HG03139 (cell line): ENCODE results near the gene LHFPL6.

Experiments used
- ATAC-seq: cut with Tn5 transposase; IDR thresholded peaks from one replicate; pipeline ENCODE4 v1.9.1; 2021; ENCODE audit not compliant: unreplicated experiment

Gene LHFPL6

GRCh38 chr13:39521701-39522100 lies 81.3 kb downstream of the LHFPL6 start:
- ATAC-seq = no peak

- ATAC-seq = no peak
Observed at GRCh38 chr13:39516096-39516495, 86.9 kb downstream of the LHFPL6 start.

GRCh38 chr13:39515224-39515714 lies 87.7 kb downstream of the LHFPL6 start:
- no peak for ATAC-seq

DNA sequence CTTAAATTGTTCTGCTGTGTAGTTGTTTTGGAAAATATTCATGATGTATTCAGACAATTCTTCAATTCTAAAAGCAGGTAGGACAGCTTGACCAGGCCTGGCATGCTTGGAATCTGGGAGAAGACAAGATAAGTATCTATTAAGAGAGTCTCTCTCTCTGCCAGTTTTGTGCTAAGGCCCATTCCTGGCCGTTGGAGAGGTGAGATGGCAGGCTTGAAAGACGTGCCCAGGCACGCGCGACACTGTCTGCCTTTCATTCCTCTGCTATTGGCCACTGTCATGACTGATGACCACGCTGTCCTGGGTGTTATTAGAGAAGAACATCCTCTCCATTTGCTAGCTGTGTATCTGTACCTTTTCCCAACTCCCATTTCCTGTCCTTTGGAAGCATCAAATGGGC lies 90.3 kb downstream of the LHFPL6 start:
- ATAC-seq = no peak

GRCh38 chr13:39510316-39510695 lies 92.7 kb downstream of the LHFPL6 start:
- no peak for ATAC-seq

GRCh38 chr13:39509616-39510315 lies 93.2 kb downstream of the LHFPL6 start:
- ATAC-seq = no peak

GRCh38 chr13:39506559-39507390 lies 96.2 kb downstream of the LHFPL6 start:
- no peak for ATAC-seq

GRCh38 chr13:39505151-39505550 lies 97.8 kb downstream of the LHFPL6 start:
- ATAC-seq = no peak

- ATAC-seq = no peak
Observed at GRCh38 chr13:39503048-39503447, 99.9 kb downstream of the LHFPL6 start.

- no peak for ATAC-seq
Observed at GRCh38 chr13:39501702-39502324, 101.2 kb downstream of the LHFPL6 start.

- ATAC-seq = no peak
Observed at GRCh38 chr13:39499604-39500003, 103.4 kb downstream of the LHFPL6 start.

- no peak for ATAC-seq
Observed at GRCh38 chr13:39498471-39499114, 104.4 kb downstream of the LHFPL6 start.

- no peak for ATAC-seq
Observed at GRCh38 chr13:39496506-39496905, 106.5 kb downstream of the LHFPL6 start.

- no peak for ATAC-seq
Observed at GRCh38 chr13:39494633-39495032, 108.4 kb downstream of the LHFPL6 start.

DNA sequence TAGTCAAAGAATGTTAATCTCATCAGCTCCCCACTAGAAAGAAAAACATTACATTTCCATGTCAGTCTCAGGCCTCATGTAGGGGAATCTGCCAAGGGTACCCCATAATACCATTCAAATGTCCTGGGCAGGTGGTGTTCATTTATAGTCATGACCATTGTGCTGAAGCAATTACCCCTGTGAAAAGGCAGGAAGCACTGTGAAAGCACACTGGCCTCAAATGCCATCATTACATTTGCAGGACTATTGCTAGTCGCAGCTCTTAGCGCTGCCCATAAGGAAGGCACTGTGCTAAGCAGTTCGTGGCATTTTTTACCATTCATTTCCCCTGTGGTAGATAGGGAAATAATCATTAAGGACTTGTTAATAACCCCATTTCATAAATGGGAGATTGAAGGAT lies 109.0 kb downstream of the LHFPL6 start:
- no peak for ATAC-seq

GRCh38 chr13:39490136-39490535 lies 112.9 kb downstream of the LHFPL6 start:
- no peak for ATAC-seq

GRCh38 chr13:39486758-39487157 lies 116.2 kb downstream of the LHFPL6 start:
- no peak for ATAC-seq

DNA sequence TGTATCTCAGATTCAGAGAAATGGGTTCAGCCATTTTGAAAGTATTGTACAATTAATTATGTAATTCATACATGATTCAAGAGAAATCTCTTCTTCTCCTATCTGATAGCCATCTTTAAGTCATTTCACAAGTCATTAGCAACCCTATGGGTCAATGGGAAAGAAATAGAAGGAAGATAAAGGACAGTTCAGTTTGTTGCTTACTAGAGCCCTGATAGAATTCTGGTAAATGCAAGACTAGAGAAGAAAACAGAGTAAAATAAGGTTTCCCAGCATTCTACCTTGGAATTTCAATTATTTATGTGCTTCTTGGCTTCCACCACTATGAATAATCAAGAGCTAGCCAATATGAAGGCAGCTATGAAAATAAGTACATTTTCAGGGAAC lies 117.7 kb downstream of the LHFPL6 start:
- ATAC-seq = no peak

DNA sequence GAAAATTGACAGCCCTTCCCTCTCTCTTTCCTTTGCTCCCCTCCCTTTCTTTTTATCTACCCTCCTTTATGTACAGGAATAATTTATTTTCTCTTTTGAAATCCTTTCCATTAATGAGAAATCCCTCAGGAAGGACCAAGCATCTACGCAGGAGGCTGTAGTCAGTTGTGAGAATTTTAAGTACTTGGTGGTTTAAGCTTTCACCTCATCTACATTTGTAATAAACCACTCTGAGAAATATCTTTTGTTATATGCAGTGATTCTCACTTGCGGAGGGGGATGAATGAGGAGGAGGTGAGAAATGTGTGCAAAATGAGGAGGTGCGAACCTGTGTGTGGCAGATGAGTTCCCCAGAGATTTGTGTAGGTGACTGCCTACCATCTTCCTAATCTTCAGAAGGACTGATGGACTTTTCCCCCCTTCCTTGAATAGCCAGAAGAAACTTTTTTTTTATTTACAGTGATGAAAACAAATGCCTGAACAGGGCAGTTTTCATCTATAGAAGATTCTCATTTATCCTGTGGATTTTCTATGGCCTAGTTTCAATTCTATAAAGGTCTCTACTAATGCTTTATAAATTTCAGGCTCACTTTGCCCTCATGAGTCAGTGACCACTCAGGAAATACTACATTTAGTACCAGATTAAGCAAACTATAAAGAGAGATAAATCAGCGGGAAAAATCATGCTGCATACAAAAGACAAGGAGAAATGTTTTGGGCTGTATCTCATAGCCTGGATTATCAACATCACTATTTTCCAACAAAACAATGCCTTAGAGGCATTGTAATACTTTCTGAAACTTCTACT lies 118.3 kb downstream of the LHFPL6 start:
- ATAC-seq = no peak

GRCh38 chr13:39483326-39483725 lies 119.7 kb downstream of the LHFPL6 start:
- no peak for ATAC-seq

DNA sequence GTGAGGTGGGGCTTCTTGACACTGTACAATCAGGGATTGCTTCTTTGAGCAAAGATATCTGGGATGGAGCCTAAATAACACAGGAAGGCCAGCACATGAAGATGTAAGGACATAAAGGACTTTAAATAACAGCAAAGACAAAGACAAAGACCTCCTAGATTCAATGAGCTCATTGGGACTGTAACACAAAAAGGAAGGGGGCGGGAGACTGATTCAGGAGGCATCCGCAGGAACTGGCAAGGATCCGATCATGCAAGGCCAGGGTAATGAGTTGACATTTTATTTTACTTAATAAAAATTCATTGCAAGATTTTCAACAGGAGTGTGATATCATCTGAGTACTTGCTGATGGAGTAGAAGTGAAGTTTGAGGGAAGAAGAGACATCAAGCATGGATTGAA lies 121.5 kb downstream of the LHFPL6 start:
- no peak for ATAC-seq
